ENCODE results near the gene SHF.

Gene SHF

GRCh38 chr15:45200001-45200798, 12.4 kb upstream of the SHF start:
- DNase-seq (ENCODE audit: low read depth in 2 of 3, low spot score in 2 of 3): peak; percentile 88 to 100 (median 99)

- DNase-seq (ENCODE audit: low read depth in 2 of 3, low spot score in 2 of 3): peak in 1 of 3 experiments; percentile 37
Measured at GRCh38 chr15:45199136-45199810, 11.5 kb upstream of the SHF start.

- peak; percentile 86 to 95 (median 94) for DNase-seq (ENCODE audit: low read depth in 2 of 3, low spot score in 2 of 3)
Measured at GRCh38 chr15:45198337-45199135, 10.8 kb upstream of the SHF start.

- no peak for DNase-seq (ENCODE audit: low read depth in 2 of 3, low spot score in 2 of 3)
Measured at GRCh38 chr15:45197512-45197911, 9.7 kb upstream of the SHF start.

- no peak for DNase-seq (ENCODE audit: low read depth in 2 of 3, low spot score in 2 of 3)
Measured at GRCh38 chr15:45187578-45187893, 230 bp downstream of the SHF start.

- no peak for DNase-seq (ENCODE audit: low read depth in 2 of 3, low spot score in 2 of 3)
Measured at GRCh38 chr15:45186771-45187577, 792 bp downstream of the SHF start.

GRCh38 chr15:45185903-45186770, 1.6 kb downstream of the SHF start:
- no peak for DNase-seq (ENCODE audit: low read depth in 2 of 3, low spot score in 2 of 3)

- DNase-seq (ENCODE audit: low read depth in 2 of 3, low spot score in 2 of 3): no peak
Measured at GRCh38 chr15:45185069-45185779, 2.5 kb downstream of the SHF start.

GRCh38 chr15:45184562-45185041, 3.2 kb downstream of the SHF start:
- DNase-seq (ENCODE audit: low read depth in 2 of 3, low spot score in 2 of 3): no peak

- no peak for DNase-seq (ENCODE audit: low read depth in 2 of 3, low spot score in 2 of 3)
Measured at GRCh38 chr15:45183511-45183910, 4.3 kb downstream of the SHF start.

- no peak for DNase-seq (ENCODE audit: low read depth in 2 of 3, low spot score in 2 of 3)
Measured at GRCh38 chr15:45182996-45183395, 4.8 kb downstream of the SHF start.

- no peak for DNase-seq (ENCODE audit: low read depth in 2 of 3, low spot score in 2 of 3)
Measured at GRCh38 chr15:45181491-45182285, 6.1 kb downstream of the SHF start.

- DNase-seq (ENCODE audit: low read depth in 2 of 3, low spot score in 2 of 3): no peak
Measured at GRCh38 chr15:45180648-45181436, 6.9 kb downstream of the SHF start.

GRCh38 chr15:45180201-45180600, 7.6 kb downstream of the SHF start:
- DNase-seq (ENCODE audit: low read depth in 2 of 3, low spot score in 2 of 3): no peak

GRCh38 chr15:45179221-45179985, 8.4 kb downstream of the SHF start:
- DNase-seq (ENCODE audit: low read depth in 2 of 3, low spot score in 2 of 3): no peak

- DNase-seq (ENCODE audit: low read depth in 2 of 3, low spot score in 2 of 3): no peak
Measured at GRCh38 chr15:45177285-45177684, 10.5 kb downstream of the SHF start.

- no peak for DNase-seq (ENCODE audit: low read depth in 2 of 3, low spot score in 2 of 3)
Measured at GRCh38 chr15:45174577-45174976, 13.2 kb downstream of the SHF start.
